K562 (cell line): ENCODE results near the gene ENTPD3. TPM values are rescaled to one million over a fixed set of nuclear protein-coding genes. Genes with fewer than 3 reads are reported as not detected.

ENCODE experiments used
- ARID2 ChIP-seq: fragments of 450-650 bp; IDR thresholded peaks from 2 replicates; pipeline ENCODE4 v1.6.1; 2017; ENCODE audit warnings: antibody characterized with exemption, mild to moderate bottlenecking
- E4F1 ChIP-seq: fragments of 250-450 bp; sonication (Bioruptor Pico); IDR thresholded peaks from 2 replicates; pipeline ENCODE4 v1.5.0; 2021; ENCODE audit warnings: mild to moderate bottlenecking, borderline replicate concordance
- EGR1 ChIP-seq: fragments of 450-650 bp; conservative IDR thresholded peaks from 2 replicates; pipeline ENCODE4 v1.6.1; 2017; ENCODE audit warnings: mild to moderate bottlenecking
- ETS1 ChIP-seq: conservative IDR thresholded peaks from 2 replicates; pipeline ENCODE4 v1.6.1; 2011; ENCODE audit warnings: low read depth, mild to moderate bottlenecking, low read length; ENCODE audit not compliant: control insufficient read depth
- GATAD2B ChIP-seq: fragments of 450-650 bp; IDR thresholded peaks from 2 replicates; pipeline ENCODE4 v1.6.1; 2017; ENCODE audit warnings: mild to moderate bottlenecking, borderline replicate concordance
- HLTF ChIP-seq: fragments of 450-650 bp; IDR thresholded peaks from 2 replicates; pipeline ENCODE4 v1.6.1; 2016
- MAZ ChIP-seq, 2 experiments: fragments of 450-650 bp in 1 of 2; sonication (generic) in 1 of 2; formaldehyde crosslinking; IDR thresholded peaks in 1 of 2; conservative IDR thresholded peaks in 1 of 2; 2 replicates each; pipeline versions ENCODE4 v1.4.0 to v1.5.0; 2020; ENCODE audit warnings: mild to moderate bottlenecking in 1 of 2, missing genetic modification reagents in 1 of 2
- MEF2A ChIP-seq: IDR thresholded peaks from 2 replicates; pipeline ENCODE4 v1.6.1; 2011; ENCODE audit warnings: low read depth, mild to moderate bottlenecking, low read length, moderate library complexity; ENCODE audit not compliant: control insufficient read depth
- MTA3 ChIP-seq: fragments of 450-650 bp; formaldehyde crosslinking; IDR thresholded peaks from 2 replicates; pipeline ENCODE4 v1.6.1; 2017; ENCODE audit warnings: mild to moderate bottlenecking, borderline replicate concordance
- PHF20 ChIP-seq: fragments of 450-650 bp; IDR thresholded peaks from 2 replicates; pipeline ENCODE4 v1.6.1; 2018; ENCODE audit not compliant: partially characterized antibody
- POLR2G ChIP-seq: fragments of 200-400 bp; formaldehyde crosslinking; IDR thresholded peaks from 2 replicates; pipeline ENCODE4 v1.6.1; 2017; ENCODE audit warnings: low read depth, mild to moderate bottlenecking, antibody characterized with exemption, low read length, moderate library complexity
- PPARD ChIP-seq: fragments of 250-450 bp; sonication (Bioruptor Pico); IDR thresholded peaks from 2 replicates; pipeline ENCODE4 v1.8.0; 2022; ENCODE audit warnings: inconsistent platforms, mild to moderate bottlenecking, moderate library complexity
- RB1 ChIP-seq: fragments of 450-650 bp; IDR thresholded peaks from 2 replicates; pipeline ENCODE4 v1.6.1; 2017; ENCODE audit warnings: low read depth, mild to moderate bottlenecking
- TAF7 ChIP-seq: fragments of 450-650 bp; IDR thresholded peaks from 2 replicates; pipeline ENCODE4 v1.6.1; 2016; ENCODE audit warnings: missing genetic modification characterization, missing compliant biosample characterization
- TCF7L2 ChIP-seq: fragments of 150-350 bp; IDR thresholded peaks from 2 replicates; pipeline ENCODE4 v1.6.1; 2016; ENCODE audit warnings: low read depth, mild to moderate bottlenecking, low read length, moderate library complexity
- TGIF2 ChIP-seq: sonication (generic); formaldehyde crosslinking; IDR thresholded peaks from 2 replicates; pipeline ENCODE4 v1.8.1; 2022; ENCODE audit warnings: mild to moderate bottlenecking, missing genetic modification reagents, moderate library complexity
- ZNF232 ChIP-seq: sonication (generic); formaldehyde crosslinking; IDR thresholded peaks from 2 replicates; pipeline ENCODE4 v1.8.0; 2022; ENCODE audit warnings: mild to moderate bottlenecking, missing genetic modification reagents
- ZNF24 ChIP-seq: fragments of 450-650 bp; IDR thresholded peaks from 2 replicates; pipeline ENCODE4 v1.6.1; 2016
- ZNF592 ChIP-seq: fragments of 450-650 bp; IDR thresholded peaks from 2 replicates; pipeline ENCODE4 v1.6.1; 2017; ENCODE audit warnings: antibody characterized with exemption, mild to moderate bottlenecking
- polyA plus RNA-seq, 8 experiments: library from polyadenylated mRNA; depleted of rRNA in 4 of 8; stranded (reverse) in 5 of 8; unstranded in 3 of 8; fragments of >200 nt; fragmentation: Nextera tagmentation in 2 of 8; fragmentation: Illumina TruSeq in 1 of 8; extraction: Ambion mirVana in 2 of 8; extraction: Trizol in 1 of 8; gene quantifications; 2 replicates each; pipeline versions ENCODE4 v1.2.1 to v1.2.3, GENCODE V29; 2011 to 2014; ENCODE audit warnings: inconsistent platforms in 1 of 8, missing spikeins in 1 of 8
- total RNA-seq, 7 experiments: library from RNA; depleted of rRNA in 6 of 7; stranded (reverse); fragments of >200 nt in 6 of 7; fragmentation: Illumina TruSeq in 2 of 7; extraction: Trizol in 2 of 7; gene quantifications; 2 replicates each; pipeline versions ENCODE4 v1.2.1 to v1.2.3, GENCODE V29; 2011 to 2021; ENCODE audit warnings: low replicate concordance in 1 of 7

Gene ENTPD3
- total and polyA plus RNA-seq, 9 of the 15 experiments (the other 6 are each of a cell fraction or from before 2014, with no cell fraction given): 0.23 to 2.1 (median 0.58) TPM

GRCh38 chr3:40456940-40457823, 70.2 kb downstream of the ENTPD3 start, which contains the start of gene RPL14 (continued):
- TF ChIP-seq ZNF592: peak; percentile 73
- TF ChIP-seq E4F1: no peak
- TF ChIP-seq PHF20: peak; percentile 74
- peak; percentile 93; the same call in 1 of the 2 replicates for TF ChIP-seq MTA3
- TF ChIP-seq TAF7 (tag): peak; percentile 93
- TF ChIP-seq MAZ (CRISPR knock-in tag; conservative IDR thresholded peaks at IDR 0.05 in 1 of 2, IDR thresholded peaks at IDR 0.05 in 1 of 2): peak; percentile 45 to 72; a peak in 2 of 4 replicates
- peak; percentile 99 for TF ChIP-seq POLR2G
- no peak for TF ChIP-seq TCF7L2
- TF ChIP-seq MEF2A: no peak
- peak; percentile 95 for TF ChIP-seq RB1
- peak; percentile 92 for TF ChIP-seq ZNF232
- peak; percentile 92 for TF ChIP-seq EGR1
- peak; percentile 71; the same call in 1 of the 2 replicates for TF ChIP-seq ETS1
- TF ChIP-seq ARID2: 0 out of 2 replicates have a peak, but pooled peaks have one; percentile 17
- peak; percentile 59; the same call in 1 of the 2 replicates for TF ChIP-seq ZNF24
- TF ChIP-seq PPARD (CRISPR knock-in tag): no peak
- TF ChIP-seq TGIF2 (CRISPR knock-in tag): peak; percentile 61; the same call in 1 of the 2 replicates
- TF ChIP-seq GATAD2B: 0 out of 2 replicates have a peak, but pooled peaks have one; percentile 32
- peak; percentile 14; the same call in 1 of the 2 replicates for TF ChIP-seq HLTF
